Anterior cingulate cortex (tissue), 58 donors: Measurements from ENCODE around the gene DOCK7.

Experiments
- DNase-seq, 58 donors: peaks; one replicate each; lab custom pipeline; 2025; lab: John Stamatoyannopoulos, UW

The DOCK7 gene

GRCh38 chr1:62484824-62485468, 203.2 kb downstream of the DOCK7 start:
- no peak for DNase-seq

- no peak for DNase-seq
Observed at GRCh38 chr1:62481681-62482080, 206.5 kb downstream of the DOCK7 start.

GRCh38 chr1:62476525-62477219, 211.5 kb downstream of the DOCK7 start:
- DNase-seq = no peak

- DNase-seq = no peak
Observed at GRCh38 chr1:62467092-62467491, 221.1 kb downstream of the DOCK7 start.

- DNase-seq = no peak
Observed at GRCh38 chr1:62462370-62462769, 225.8 kb downstream of the DOCK7 start.

GRCh38 chr1:62457955-62458354, 230.2 kb downstream of the DOCK7 start:
- peak in 2 of 58 donors; percentile 1 to 18 for DNase-seq

- no peak for DNase-seq
Observed at GRCh38 chr1:62452951-62453350, 235.2 kb downstream of the DOCK7 start.

GRCh38 chr1:62450301-62450700, 237.9 kb downstream of the DOCK7 start:
- no peak for DNase-seq

- no peak for DNase-seq
Observed at GRCh38 chr1:62448221-62448933, 239.8 kb downstream of the DOCK7 start.

- DNase-seq = no peak
Observed at GRCh38 chr1:62444701-62445100, 243.5 kb downstream of the DOCK7 start.

- no peak for DNase-seq
Observed at GRCh38 chr1:62439652-62440371, 248.4 kb downstream of the DOCK7 start.

- DNase-seq = no peak
Observed at GRCh38 chr1:62438163-62438562, 250.0 kb downstream of the DOCK7 start.

- peak in 4 of 58 donors; percentile 38 to 64 (median 53) for DNase-seq
Observed at GRCh38 chr1:62437273-62437940, 250.8 kb downstream of the DOCK7 start.

GRCh38 chr1:62436466-62437272, 251.5 kb downstream of the DOCK7 start, which contains the start of gene USP1:
Gene USP1 (plus strand): TSS chr1:62437049. CDS start chr1:62439868, 2,819 bp downstream.
- DNase-seq = peak; percentile 89 to 100 (median 99)

- peak in 43 of 58 donors; percentile 92 to 100 (median 99) for DNase-seq
Observed at GRCh38 chr1:62436039-62436465, 252.1 kb downstream of the DOCK7 start.

GRCh38 chr1:62435231-62436038, 252.8 kb downstream of the DOCK7 start:
- DNase-seq = peak in 2 of 58 donors; percentile 52 to 66

GRCh38 chr1:62434618-62435001, 253.6 kb downstream of the DOCK7 start:
- no peak for DNase-seq

- DNase-seq = no peak
Observed at GRCh38 chr1:62433861-62434617, 254.1 kb downstream of the DOCK7 start.
